WTC11 (cell line): ENCODE data around the gene IL17F. TPM values are rescaled to one million over a fixed set of nuclear protein-coding genes. Genes with fewer than 3 reads are reported as not detected.
"Not testable (repeated sequence)": the region's sequence is repeated elsewhere in the genome, so short reads cannot be mapped to it uniquely, and the experiment has no call there.

ENCODE experiments used
- ATAC-seq: fragments of 200-7000 bp; cut with Tn5 transposase; 2 replicates; pipeline ENCODE4 v1.10.0; 2021; ENCODE audit warnings: mild to moderate bottlenecking, moderate library complexity
- CTCF ChIA-PET: fragments of 300-600 bp; sonication (Branson Sonifier 250); formaldehyde crosslinking; loops from one replicate; lab custom pipeline; 2021; ENCODE audit warnings: antibody characterized with exemption; lab: Charles Lee
- POLR2A ChIA-PET: fragments of 350-600 bp; sonication (Branson Sonifier 250); formaldehyde crosslinking; loops from one replicate; lab custom pipeline; 2021; ENCODE audit warnings: antibody characterized with exemption; lab: Charles Lee
- DNase-seq: peaks from one replicate; pipeline ENCODE4 v3.0.0; 2021; ENCODE audit warnings: low spot score
- H3K27ac Mint-ChIP-seq: 2 replicates; pipeline ENCODE4 v1.8.0; 2021; ENCODE audit warnings: mixed read lengths
- H3K27me3 Mint-ChIP-seq: 2 replicates; pipeline ENCODE4 v1.8.0; 2021; ENCODE audit warnings: low read depth, mild to moderate bottlenecking, moderate library complexity, mixed read lengths
- H3K36me3 Mint-ChIP-seq: 2 replicates; pipeline ENCODE4 v1.8.0; 2021; ENCODE audit warnings: mixed read lengths
- H3K4me1 Mint-ChIP-seq: 2 replicates; pipeline ENCODE4 v1.8.0; 2022; ENCODE audit warnings: mixed read lengths
- H3K4me3 Mint-ChIP-seq: 2 replicates; pipeline ENCODE4 v1.8.0; 2021; ENCODE audit warnings: mild to moderate bottlenecking, moderate library complexity, mixed read lengths
- H3K9me3 Mint-ChIP-seq: 2 replicates; pipeline ENCODE4 v1.8.0; 2021; ENCODE audit warnings: mixed read lengths
- ETV6 ChIP-seq: sonication (generic); formaldehyde crosslinking; IDR thresholded peaks from 2 replicates; pipeline ENCODE4 v1.8.1; 2022; ENCODE audit warnings: mild to moderate bottlenecking, missing genetic modification reagents
- FOXJ3 ChIP-seq: sonication (generic); formaldehyde crosslinking; IDR thresholded peaks from 2 replicates; pipeline ENCODE4 v1.9.0; 2021; ENCODE audit warnings: missing genetic modification reagents, mild to moderate bottlenecking, borderline replicate concordance
- GABPB1 ChIP-seq: sonication (generic); formaldehyde crosslinking; IDR thresholded peaks from 2 replicates; pipeline ENCODE4 v1.8.1; 2023; ENCODE audit warnings: mild to moderate bottlenecking, missing genetic modification reagents
- GRHL2 ChIP-seq: fragments of 250-450 bp; sonication (Bioruptor Pico); IDR thresholded peaks from 2 replicates; pipeline ENCODE4 v1.8.0; 2022; ENCODE audit warnings: mild to moderate bottlenecking, moderate library complexity; ENCODE audit not compliant: insufficient replicate concordance, severe bottlenecking
- HMGA2 ChIP-seq: fragments of 250-450 bp; sonication (Bioruptor Pico); IDR thresholded peaks from 2 replicates; pipeline ENCODE4 v1.4.0; 2021; ENCODE audit warnings: mild to moderate bottlenecking, moderate library complexity
- MXD4 ChIP-seq: fragments of 250-450 bp; sonication (Bioruptor Pico); IDR thresholded peaks from 2 replicates; pipeline ENCODE4 v1.8.0; 2021; ENCODE audit warnings: mild to moderate bottlenecking, moderate library complexity, borderline replicate concordance
- NFATC4 ChIP-seq: fragments of 250-450 bp; sonication (Bioruptor Pico); IDR thresholded peaks from 2 replicates; pipeline ENCODE4 v1.9.0; 2021; ENCODE audit warnings: mild to moderate bottlenecking
- NR2C2 ChIP-seq: sonication (generic); formaldehyde crosslinking; IDR thresholded peaks from 2 replicates; pipeline ENCODE4 v1.8.0; 2022; ENCODE audit warnings: mild to moderate bottlenecking, missing genetic modification reagents
- RELA ChIP-seq: sonication (generic); formaldehyde crosslinking; IDR thresholded peaks from 2 replicates; pipeline ENCODE4 v1.8.1; 2022; ENCODE audit warnings: missing genetic modification reagents, mild to moderate bottlenecking, borderline replicate concordance
- SMAD4 ChIP-seq: sonication (generic); formaldehyde crosslinking; IDR thresholded peaks from 2 replicates; pipeline ENCODE4 v1.8.0; 2022; ENCODE audit warnings: mild to moderate bottlenecking, missing genetic modification reagents
- ZBTB21 ChIP-seq: sonication (generic); formaldehyde crosslinking; IDR thresholded peaks from 2 replicates; pipeline ENCODE4 v1.8.1; 2023; ENCODE audit warnings: mild to moderate bottlenecking, missing genetic modification reagents, borderline replicate concordance
- ZNF396 ChIP-seq: fragments of 250-450 bp; sonication (Bioruptor Pico); IDR thresholded peaks from 2 replicates; pipeline ENCODE4 v1.8.0; 2021; ENCODE audit warnings: mild to moderate bottlenecking, moderate library complexity, borderline replicate concordance
- total RNA-seq: library from RNA; stranded (reverse); gene quantifications from 3 replicates; pipeline ENCODE4 v1.2.3, GENCODE V29; 2021
- TF ChIP-seq, protein P1 (sequence below): sonication (generic); formaldehyde crosslinking; IDR thresholded peaks from 2 replicates; pipeline ENCODE4 v1.8.1; 2023; ENCODE audit warnings: mild to moderate bottlenecking, moderate library complexity, missing genetic modification reagents
- TF ChIP-seq, protein P2 (sequence below): fragments of 200-600 bp; IDR thresholded peaks from 2 replicates; pipeline ENCODE4 v1.8.0; 2022; ENCODE audit warnings: antibody characterized with exemption
- TF ChIP-seq, protein P3 (sequence below): sonication (generic); formaldehyde crosslinking; IDR thresholded peaks from 2 replicates; pipeline ENCODE4 v1.8.1; 2023; ENCODE audit warnings: mild to moderate bottlenecking, missing genetic modification reagents
- TF ChIP-seq, protein P4 (sequence below): fragments of 250-450 bp; sonication (Bioruptor Pico); IDR thresholded peaks from 2 replicates; pipeline ENCODE4 v1.9.0; 2021; ENCODE audit warnings: moderate library complexity, mild to moderate bottlenecking, inconsistent platforms, borderline replicate concordance
- TF ChIP-seq, protein P5 (sequence below): fragments of 250-450 bp; sonication (Bioruptor Pico); IDR thresholded peaks from 2 replicates; pipeline ENCODE4 v1.9.0; 2021; ENCODE audit warnings: mild to moderate bottlenecking

Gene IL17F
- total RNA-seq, 1 experiment from 2014 or later = not detected

DNA sequence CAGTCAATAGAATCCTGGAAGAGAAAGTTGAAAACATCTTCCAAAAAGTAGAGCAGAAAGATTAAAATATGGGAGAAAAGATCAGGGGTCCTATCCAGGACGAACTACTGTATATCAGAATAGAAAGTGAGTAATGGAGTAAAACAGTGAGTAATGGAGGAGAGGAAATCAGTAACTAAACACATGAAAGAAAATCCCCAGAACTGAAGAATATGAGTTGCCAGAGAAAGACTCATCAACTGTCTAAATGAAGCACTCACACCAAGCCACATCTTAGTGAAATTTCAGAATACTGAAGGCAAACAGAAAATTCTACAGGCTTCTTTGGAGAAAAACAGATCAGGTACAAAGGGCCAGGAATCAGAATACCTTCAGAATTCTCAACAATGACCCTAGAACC is 43.3 kb downstream of the IL17F start (continued):
- TF ChIP-seq ETV6 (CRISPR knock-in tag) = no peak
- TF ChIP-seq, protein P1, sequence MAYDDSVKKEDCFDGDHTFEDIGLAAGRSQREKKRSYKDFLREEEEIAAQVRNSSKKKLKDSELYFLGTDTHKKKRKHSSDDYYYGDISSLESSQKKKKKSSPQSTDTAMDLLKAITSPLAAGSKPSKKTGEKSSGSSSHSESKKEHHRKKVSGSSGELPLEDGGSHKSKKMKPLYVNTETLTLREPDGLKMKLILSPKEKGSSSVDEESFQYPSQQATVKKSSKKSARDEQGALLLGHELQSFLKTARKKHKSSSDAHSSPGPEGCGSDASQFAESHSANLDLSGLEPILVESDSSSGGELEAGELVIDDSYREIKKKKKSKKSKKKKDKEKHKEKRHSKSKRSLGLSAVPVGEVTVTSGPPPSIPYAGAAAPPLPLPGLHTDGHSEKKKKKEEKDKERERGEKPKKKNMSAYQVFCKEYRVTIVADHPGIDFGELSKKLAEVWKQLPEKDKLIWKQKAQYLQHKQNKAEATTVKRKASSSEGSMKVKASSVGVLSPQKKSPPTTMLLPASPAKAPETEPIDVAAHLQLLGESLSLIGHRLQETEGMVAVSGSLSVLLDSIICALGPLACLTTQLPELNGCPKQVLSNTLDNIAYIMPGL = no peak
- TF ChIP-seq, protein P2, sequence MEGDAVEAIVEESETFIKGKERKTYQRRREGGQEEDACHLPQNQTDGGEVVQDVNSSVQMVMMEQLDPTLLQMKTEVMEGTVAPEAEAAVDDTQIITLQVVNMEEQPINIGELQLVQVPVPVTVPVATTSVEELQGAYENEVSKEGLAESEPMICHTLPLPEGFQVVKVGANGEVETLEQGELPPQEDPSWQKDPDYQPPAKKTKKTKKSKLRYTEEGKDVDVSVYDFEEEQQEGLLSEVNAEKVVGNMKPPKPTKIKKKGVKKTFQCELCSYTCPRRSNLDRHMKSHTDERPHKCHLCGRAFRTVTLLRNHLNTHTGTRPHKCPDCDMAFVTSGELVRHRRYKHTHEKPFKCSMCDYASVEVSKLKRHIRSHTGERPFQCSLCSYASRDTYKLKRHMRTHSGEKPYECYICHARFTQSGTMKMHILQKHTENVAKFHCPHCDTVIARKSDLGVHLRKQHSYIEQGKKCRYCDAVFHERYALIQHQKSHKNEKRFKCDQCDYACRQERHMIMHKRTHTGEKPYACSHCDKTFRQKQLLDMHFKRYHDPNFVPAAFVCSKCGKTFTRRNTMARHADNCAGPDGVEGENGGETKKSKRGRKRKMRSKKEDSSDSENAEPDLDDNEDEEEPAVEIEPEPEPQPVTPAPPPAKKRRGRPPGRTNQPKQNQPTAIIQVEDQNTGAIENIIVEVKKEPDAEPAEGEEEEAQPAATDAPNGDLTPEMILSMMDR = no peak
- TF ChIP-seq, all 79 proteins: peak for 0

DNA sequence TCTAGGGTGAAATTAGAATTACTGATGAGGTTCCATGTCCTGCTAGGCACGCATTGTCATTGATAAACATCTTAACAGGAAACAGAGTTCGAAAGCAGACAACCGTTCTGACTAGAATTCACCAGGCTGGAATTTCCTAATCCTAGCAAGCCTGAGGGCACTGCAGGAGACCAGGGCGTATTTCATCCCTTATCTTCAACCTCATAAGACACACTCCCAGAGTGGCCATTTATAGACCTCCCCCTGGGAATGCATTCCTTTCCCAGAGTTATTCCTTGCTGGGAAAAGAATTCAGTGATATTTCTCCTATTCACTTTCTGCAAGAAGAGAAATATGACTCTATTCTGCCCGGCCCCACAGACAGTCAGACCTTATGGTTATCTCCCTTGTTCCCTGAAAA is 44.2 kb downstream of the IL17F start:
- H3K9me3 Mint-ChIP-seq = peaks cover 57% of the 10 kb centered on the region
- CTCF ChIA-PET, H3K4me1 Mint-ChIP-seq, H3K27ac Mint-ChIP-seq, H3K27me3 Mint-ChIP-seq, ATAC-seq, H3K4me3 Mint-ChIP-seq, POLR2A ChIA-PET: not testable (repeated sequence)
- H3K36me3 Mint-ChIP-seq = peaks cover 40% of the 10 kb centered on the region
- DNase-seq = peak; percentile 22

DNA sequence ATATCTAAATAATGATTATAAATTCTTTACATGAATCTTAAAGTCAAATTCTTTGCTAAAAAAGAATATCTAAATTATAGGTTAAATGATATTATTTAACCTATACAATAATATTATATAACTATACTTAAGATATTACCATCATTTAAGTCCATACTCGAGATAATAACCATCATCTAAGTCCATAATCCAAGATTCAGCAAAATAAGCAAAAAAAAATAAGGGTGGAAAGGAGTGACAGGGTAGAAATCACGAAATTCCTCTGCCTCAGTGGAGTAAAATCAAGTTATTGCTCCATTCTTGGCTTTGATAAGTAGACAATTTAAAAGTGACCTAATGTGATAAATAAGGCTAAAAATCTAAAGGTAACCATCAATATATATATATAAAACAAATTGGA is 48.4 kb downstream of the IL17F start:
- no peak overlapping the region for H3K4me3 Mint-ChIP-seq
- no peak for TF ChIP-seq GABPB1
- TF ChIP-seq, protein P3, sequence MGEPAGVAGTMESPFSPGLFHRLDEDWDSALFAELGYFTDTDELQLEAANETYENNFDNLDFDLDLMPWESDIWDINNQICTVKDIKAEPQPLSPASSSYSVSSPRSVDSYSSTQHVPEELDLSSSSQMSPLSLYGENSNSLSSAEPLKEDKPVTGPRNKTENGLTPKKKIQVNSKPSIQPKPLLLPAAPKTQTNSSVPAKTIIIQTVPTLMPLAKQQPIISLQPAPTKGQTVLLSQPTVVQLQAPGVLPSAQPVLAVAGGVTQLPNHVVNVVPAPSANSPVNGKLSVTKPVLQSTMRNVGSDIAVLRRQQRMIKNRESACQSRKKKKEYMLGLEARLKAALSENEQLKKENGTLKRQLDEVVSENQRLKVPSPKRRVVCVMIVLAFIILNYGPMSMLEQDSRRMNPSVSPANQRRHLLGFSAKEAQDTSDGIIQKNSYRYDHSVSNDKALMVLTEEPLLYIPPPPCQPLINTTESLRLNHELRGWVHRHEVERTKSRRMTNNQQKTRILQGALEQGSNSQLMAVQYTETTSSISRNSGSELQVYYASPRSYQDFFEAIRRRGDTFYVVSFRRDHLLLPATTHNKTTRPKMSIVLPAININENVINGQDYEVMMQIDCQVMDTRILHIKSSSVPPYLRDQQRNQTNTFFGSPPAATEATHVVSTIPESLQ (CRISPR knock-in tag) = no peak
- DNase-seq (no peak), ATAC-seq (no peak)
- no peak overlapping the region for H3K27ac Mint-ChIP-seq
- H3K36me3 Mint-ChIP-seq = peaks cover 37% of the 10 kb centered on the region
- peaks cover 4% of the 10 kb centered on the region for H3K4me1 Mint-ChIP-seq
- ChIA-PET CTCF (no interaction called here), POLR2A (interaction anchor here (0.7 kb wide), 1 partner anchor 63 kb away, joined by 7 read pairs; no protein-coding TSS in a partner anchor)
- H3K27me3 Mint-ChIP-seq = no peaks in the 10 kb centered on the region; the same call in 1 of the 2 replicates
- H3K9me3 Mint-ChIP-seq = peaks cover 68% of the 10 kb centered on the region

DNA sequence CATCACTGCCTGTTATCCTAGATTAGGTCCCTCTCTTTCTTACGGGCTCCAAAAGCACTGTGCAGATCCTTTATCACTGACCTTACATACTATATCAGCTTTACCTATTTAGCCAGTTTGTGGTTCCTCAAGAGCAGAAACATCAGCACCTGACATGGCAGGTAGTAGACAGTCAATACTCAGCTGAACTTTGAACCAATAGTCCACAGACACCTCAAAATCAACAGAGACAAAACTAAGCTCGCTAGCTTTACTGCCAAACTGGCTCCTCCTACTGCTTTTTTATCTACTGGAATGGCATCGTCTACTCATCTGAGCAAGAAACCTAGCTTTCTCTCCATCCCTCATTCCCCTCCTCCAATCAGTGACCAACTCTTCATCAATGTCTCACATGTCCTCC is 52.5 kb downstream of the IL17F start:
- H3K9me3 Mint-ChIP-seq = peaks cover 51% of the 10 kb centered on the region
- ChIA-PET POLR2A (no interaction called here), CTCF (no interaction called here)
- DNase-seq (no peak), ATAC-seq (no peak)
- peaks cover 29% of the 10 kb centered on the region for H3K4me1 Mint-ChIP-seq
- no peak overlapping the region for H3K4me3 Mint-ChIP-seq
- TF ChIP-seq FOXJ3 (no peak), ZNF396 (CRISPR knock-in tag) (no peak), GRHL2 (no peak), RELA (CRISPR knock-in tag) (no peak), SMAD4 (CRISPR knock-in tag) (no peak), ZBTB21 (no peak), HMGA2 (CRISPR knock-in tag) (no peak), NFATC4 (CRISPR knock-in tag) (no peak), NR2C2 (CRISPR knock-in tag) (no peak), MXD4 (CRISPR knock-in tag) (no peak)
- TF ChIP-seq, protein P4, sequence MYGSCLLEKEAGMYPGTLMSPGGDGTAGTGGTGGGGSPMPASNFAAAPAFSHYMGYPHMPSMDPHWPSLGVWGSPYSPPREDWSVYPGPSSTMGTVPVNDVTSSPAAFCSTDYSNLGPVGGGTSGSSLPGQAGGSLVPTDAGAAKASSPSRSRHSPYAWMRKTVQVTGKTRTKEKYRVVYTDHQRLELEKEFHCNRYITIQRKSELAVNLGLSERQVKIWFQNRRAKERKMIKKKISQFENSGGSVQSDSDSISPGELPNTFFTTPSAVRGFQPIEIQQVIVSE (CRISPR knock-in tag) = no peak
- TF ChIP-seq, protein P5, sequence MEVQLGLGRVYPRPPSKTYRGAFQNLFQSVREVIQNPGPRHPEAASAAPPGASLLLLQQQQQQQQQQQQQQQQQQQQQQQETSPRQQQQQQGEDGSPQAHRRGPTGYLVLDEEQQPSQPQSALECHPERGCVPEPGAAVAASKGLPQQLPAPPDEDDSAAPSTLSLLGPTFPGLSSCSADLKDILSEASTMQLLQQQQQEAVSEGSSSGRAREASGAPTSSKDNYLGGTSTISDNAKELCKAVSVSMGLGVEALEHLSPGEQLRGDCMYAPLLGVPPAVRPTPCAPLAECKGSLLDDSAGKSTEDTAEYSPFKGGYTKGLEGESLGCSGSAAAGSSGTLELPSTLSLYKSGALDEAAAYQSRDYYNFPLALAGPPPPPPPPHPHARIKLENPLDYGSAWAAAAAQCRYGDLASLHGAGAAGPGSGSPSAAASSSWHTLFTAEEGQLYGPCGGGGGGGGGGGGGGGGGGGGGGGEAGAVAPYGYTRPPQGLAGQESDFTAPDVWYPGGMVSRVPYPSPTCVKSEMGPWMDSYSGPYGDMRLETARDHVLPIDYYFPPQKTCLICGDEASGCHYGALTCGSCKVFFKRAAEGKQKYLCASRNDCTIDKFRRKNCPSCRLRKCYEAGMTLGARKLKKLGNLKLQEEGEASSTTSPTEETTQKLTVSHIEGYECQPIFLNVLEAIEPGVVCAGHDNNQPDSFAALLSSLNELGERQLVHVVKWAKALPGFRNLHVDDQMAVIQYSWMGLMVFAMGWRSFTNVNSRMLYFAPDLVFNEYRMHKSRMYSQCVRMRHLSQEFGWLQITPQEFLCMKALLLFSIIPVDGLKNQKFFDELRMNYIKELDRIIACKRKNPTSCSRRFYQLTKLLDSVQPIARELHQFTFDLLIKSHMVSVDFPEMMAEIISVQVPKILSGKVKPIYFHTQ (CRISPR knock-in tag) = no peak
- H3K27ac Mint-ChIP-seq = no peak overlapping the region
- peaks cover 6% of the 10 kb centered on the region for H3K36me3 Mint-ChIP-seq
- H3K27me3 Mint-ChIP-seq = peaks cover 6% of the 10 kb centered on the region; the same call in 1 of the 2 replicates
